ENCODE measurements around the gene SLC39A11. TPM values are rescaled to one million over a fixed set of nuclear protein-coding genes. Genes with fewer than 3 reads are reported as not detected.

Gene SLC39A11
- total RNA-seq, 1 experiment from 2014 or later: 57.1 TPM

GRCh38 chr17:73011016-73011486, 81.4 kb downstream of the SLC39A11 start:
- POLR2A ChIA-PET (ENCODE audit: unreplicated experiment): no interaction called here
- H2AFZ ChIP-seq: no peak overlapping the region

GRCh38 chr17:73010414-73010813, 82.1 kb downstream of the SLC39A11 start:
- Histone ChIP-seq H3F3A (ENCODE audit: insufficient read depth, low read depth) (no peaks in the 10 kb centered on the region), H3K9me2 (ENCODE audit: insufficient read depth) (no peaks in the 10 kb centered on the region), H3K27ac (no peak overlapping the region), H3K9me3 (ENCODE audit: insufficient read depth, low read depth) (no peaks in the 10 kb centered on the region), H3K4me3 (no peak overlapping the region), H3K36me3 (ENCODE audit: low read depth) (no peaks in the 10 kb centered on the region), H4K20me1 (ENCODE audit: insufficient read depth) (no peaks in the 10 kb centered on the region), H2AFZ (no peak overlapping the region), H3K27me3 (ENCODE audit: insufficient read depth, low read depth) (no peaks in the 10 kb centered on the region), H3K79me2 (ENCODE audit: low read depth) (no peaks in the 10 kb centered on the region), H3K4me2 (no peak overlapping the region), H3K4me1 (replicated peaks; ENCODE audit: insufficient read depth) (0 out of 2 replicates have a peak, but pooled peaks cover 6% of the 10 kb centered on the region)
- no peak for DNase-seq
- intact Hi-C loops (cut with micrococcal nuclease; ENCODE audit: unreplicated experiment): no loop called here
- ChIA-PET POLR2A (ENCODE audit: unreplicated experiment) (no interaction called here), CTCF (no interaction called here)
- TF ChIP-seq, protein P1, sequence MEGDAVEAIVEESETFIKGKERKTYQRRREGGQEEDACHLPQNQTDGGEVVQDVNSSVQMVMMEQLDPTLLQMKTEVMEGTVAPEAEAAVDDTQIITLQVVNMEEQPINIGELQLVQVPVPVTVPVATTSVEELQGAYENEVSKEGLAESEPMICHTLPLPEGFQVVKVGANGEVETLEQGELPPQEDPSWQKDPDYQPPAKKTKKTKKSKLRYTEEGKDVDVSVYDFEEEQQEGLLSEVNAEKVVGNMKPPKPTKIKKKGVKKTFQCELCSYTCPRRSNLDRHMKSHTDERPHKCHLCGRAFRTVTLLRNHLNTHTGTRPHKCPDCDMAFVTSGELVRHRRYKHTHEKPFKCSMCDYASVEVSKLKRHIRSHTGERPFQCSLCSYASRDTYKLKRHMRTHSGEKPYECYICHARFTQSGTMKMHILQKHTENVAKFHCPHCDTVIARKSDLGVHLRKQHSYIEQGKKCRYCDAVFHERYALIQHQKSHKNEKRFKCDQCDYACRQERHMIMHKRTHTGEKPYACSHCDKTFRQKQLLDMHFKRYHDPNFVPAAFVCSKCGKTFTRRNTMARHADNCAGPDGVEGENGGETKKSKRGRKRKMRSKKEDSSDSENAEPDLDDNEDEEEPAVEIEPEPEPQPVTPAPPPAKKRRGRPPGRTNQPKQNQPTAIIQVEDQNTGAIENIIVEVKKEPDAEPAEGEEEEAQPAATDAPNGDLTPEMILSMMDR (conservative IDR thresholded peaks at IDR 0.05): no peak
- no peak for TF ChIP-seq EZH2 (IDR thresholded peaks at IDR 0.05; ENCODE audit: low read depth)
- no TSS peak for BruUV-seq (replicated peaks)

More at GRCh38 chr17:73011016-73011486, 81.4 kb downstream of the SLC39A11 start:
- intact Hi-C loops (cut with micrococcal nuclease; ENCODE audit: unreplicated experiment): no loop called here
- no peaks in the 10 kb centered on the region for H3K27me3 ChIP-seq (ENCODE audit: insufficient read depth, low read depth)
- H3K4me2 ChIP-seq: no peak overlapping the region
- no peaks in the 10 kb centered on the region for H3F3A ChIP-seq (ENCODE audit: insufficient read depth, low read depth)
- no peak overlapping the region for H3K4me3 ChIP-seq
- CTCF ChIA-PET: no interaction called here
- H3K9me2 ChIP-seq (ENCODE audit: insufficient read depth): no peaks in the 10 kb centered on the region
- no peaks in the 10 kb centered on the region for H3K9me3 ChIP-seq (ENCODE audit: insufficient read depth, low read depth)
- no peaks in the 10 kb centered on the region for H3K36me3 ChIP-seq (ENCODE audit: low read depth)
- H3K4me1 ChIP-seq (replicated peaks; ENCODE audit: insufficient read depth): 0 out of 2 replicates have a peak, but pooled peaks cover 6% of the 10 kb centered on the region
- H3K79me2 ChIP-seq (ENCODE audit: low read depth): no peaks in the 10 kb centered on the region
- DNase-seq: no peak
- TF ChIP-seq, protein P1 (conservative IDR thresholded peaks at IDR 0.05): no peak
- TF ChIP-seq EZH2 (IDR thresholded peaks at IDR 0.05; ENCODE audit: low read depth): no peak
- H3K27ac ChIP-seq: no peak overlapping the region
- H4K20me1 ChIP-seq (ENCODE audit: insufficient read depth): no peaks in the 10 kb centered on the region
- no TSS peak for BruUV-seq (replicated peaks)

DNA sequence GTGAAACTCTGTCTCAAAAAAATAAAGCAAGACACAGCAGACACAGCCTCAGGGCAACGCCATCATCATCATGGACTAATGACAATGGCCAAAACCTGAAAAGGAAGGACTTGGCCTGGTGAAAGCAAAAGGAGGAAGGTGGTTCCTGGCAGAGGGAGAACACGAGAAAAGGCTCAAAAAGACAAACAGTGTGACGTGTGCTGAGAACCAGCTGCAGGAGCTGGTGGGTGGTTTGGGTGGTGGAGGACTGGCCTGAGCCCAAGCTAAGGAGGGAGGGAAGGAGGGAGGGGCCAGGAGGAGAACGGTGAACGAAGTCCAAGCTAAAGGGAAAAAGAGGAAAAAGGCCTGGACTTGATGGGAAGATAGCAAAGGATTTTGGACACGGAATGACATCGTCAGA, 85.1 kb downstream of the SLC39A11 start:
- CTCF ChIA-PET: no interaction called here
- POLR2A ChIA-PET (ENCODE audit: unreplicated experiment): no interaction called here
- H3F3A ChIP-seq (ENCODE audit: insufficient read depth, low read depth): peaks cover 3% of the 10 kb centered on the region; the same call in 1 of the 2 replicates

More for the DNA sequence above, 85.1 kb downstream of the SLC39A11 start:
- TF ChIP-seq, protein P1 (conservative IDR thresholded peaks at IDR 0.05): no peak
- no peak for TF ChIP-seq EZH2 (IDR thresholded peaks at IDR 0.05; ENCODE audit: low read depth)
- no TSS peak for BruUV-seq (replicated peaks)
- Histone ChIP-seq H3K36me3 (ENCODE audit: low read depth) (no peaks in the 10 kb centered on the region), H3K27ac (no peak overlapping the region), H4K20me1 (ENCODE audit: insufficient read depth) (peaks cover 3% of the 10 kb centered on the region; the same call in 1 of the 2 replicates), H3K4me2 (no peak overlapping the region), H2AFZ (no peak overlapping the region), H3K27me3 (ENCODE audit: insufficient read depth, low read depth) (no peaks in the 10 kb centered on the region), H3K4me1 (replicated peaks; ENCODE audit: insufficient read depth) (peaks cover 9% of the 10 kb centered on the region), H3K79me2 (ENCODE audit: low read depth) (no peaks in the 10 kb centered on the region), H3K9me2 (ENCODE audit: insufficient read depth) (no peaks in the 10 kb centered on the region), H3K4me3 (no peak overlapping the region), H3K9me3 (ENCODE audit: insufficient read depth, low read depth) (no peaks in the 10 kb centered on the region)
- DNase-seq: no peak
- intact Hi-C loops (cut with micrococcal nuclease; ENCODE audit: unreplicated experiment): loop anchor here (10.0 kb wide), 2 partner anchors 87 to 157 kb away; partner anchors contain the start of genes SLC39A11 and SSTR2

Data from PC-9 (cell line).